Esophagus muscularis mucosa (tissue), 4 donors: ENCODE data around the gene PCDH15.

Experiments
- EP300 ChIP-seq: sonication (generic); formaldehyde crosslinking; IDR thresholded peaks from one replicate; pipeline ENCODE4 v1.6.1; 2017; ENCODE audit warnings: antibody characterized with exemption
- POLR2AphosphoS5 ChIP-seq, 2 donors: sonication (generic); formaldehyde crosslinking; IDR thresholded peaks; one replicate each; pipeline ENCODE4 v1.6.1; 2017; ENCODE audit warnings: antibody characterized with exemption in 2 of 2
- TF ChIP-seq, protein P1 (sequence below), 3 experiments: fragments of 200-600 bp in 2 of 3; fragments of 450-650 bp in 1 of 3; sonication (generic) in 2 of 3; IDR thresholded peaks; one replicate each; pipeline ENCODE4 v1.5.1; 2017 to 2019; ENCODE audit warnings: antibody characterized with exemption in 3 of 3, mild to moderate bottlenecking in 2 of 3, moderate library complexity in 1 of 3

DNA sequence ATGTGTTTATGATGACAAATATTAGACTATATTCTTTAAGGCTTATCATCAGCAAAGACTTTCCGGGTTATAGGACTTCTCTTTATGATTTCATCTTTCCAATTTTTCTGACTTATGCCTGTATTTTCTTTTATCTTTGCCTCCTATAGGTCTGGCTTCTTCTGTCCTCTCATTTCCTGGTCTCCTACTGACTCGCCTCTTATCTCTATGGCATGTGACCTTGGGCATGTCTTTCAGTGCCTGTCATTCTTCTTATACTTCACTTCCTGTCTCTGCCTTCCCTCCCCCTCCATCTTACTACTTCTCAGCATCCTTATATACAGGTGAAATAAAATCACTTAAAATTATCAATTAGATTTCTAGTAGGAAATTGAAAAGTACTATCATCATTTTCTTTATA is 42.2 kb downstream of the PCDH15 start:
- TF ChIP-seq POLR2AphosphoS5 (IDR thresholded peaks at IDR 0.05) (no peak), EP300 (no peak)
- TF ChIP-seq, protein P1, sequence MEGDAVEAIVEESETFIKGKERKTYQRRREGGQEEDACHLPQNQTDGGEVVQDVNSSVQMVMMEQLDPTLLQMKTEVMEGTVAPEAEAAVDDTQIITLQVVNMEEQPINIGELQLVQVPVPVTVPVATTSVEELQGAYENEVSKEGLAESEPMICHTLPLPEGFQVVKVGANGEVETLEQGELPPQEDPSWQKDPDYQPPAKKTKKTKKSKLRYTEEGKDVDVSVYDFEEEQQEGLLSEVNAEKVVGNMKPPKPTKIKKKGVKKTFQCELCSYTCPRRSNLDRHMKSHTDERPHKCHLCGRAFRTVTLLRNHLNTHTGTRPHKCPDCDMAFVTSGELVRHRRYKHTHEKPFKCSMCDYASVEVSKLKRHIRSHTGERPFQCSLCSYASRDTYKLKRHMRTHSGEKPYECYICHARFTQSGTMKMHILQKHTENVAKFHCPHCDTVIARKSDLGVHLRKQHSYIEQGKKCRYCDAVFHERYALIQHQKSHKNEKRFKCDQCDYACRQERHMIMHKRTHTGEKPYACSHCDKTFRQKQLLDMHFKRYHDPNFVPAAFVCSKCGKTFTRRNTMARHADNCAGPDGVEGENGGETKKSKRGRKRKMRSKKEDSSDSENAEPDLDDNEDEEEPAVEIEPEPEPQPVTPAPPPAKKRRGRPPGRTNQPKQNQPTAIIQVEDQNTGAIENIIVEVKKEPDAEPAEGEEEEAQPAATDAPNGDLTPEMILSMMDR (IDR thresholded peaks at IDR 0.05): no peak
